K562 (cell line): ENCODE results near the gene TARS2. TPM values are rescaled to one million over a fixed set of nuclear protein-coding genes. Genes with fewer than 3 reads are reported as not detected.
A peak's percentile ranks its signal among the peaks of the same experiment; 100 is the strongest.

Experiments
- CBX5 ChIP-seq: IDR thresholded peaks from 2 replicates; pipeline ENCODE4 v1.6.1; 2014; ENCODE audit warnings: low read depth, borderline replicate concordance
- CXXC5 ChIP-seq: fragments of 250-450 bp; sonication (Bioruptor Pico); IDR thresholded peaks from 2 replicates; pipeline ENCODE4 v1.8.0; 2022; ENCODE audit warnings: inconsistent platforms, mild to moderate bottlenecking, moderate library complexity
- HMGN3 ChIP-seq: IDR thresholded peaks from 2 replicates; pipeline ENCODE4 v1.6.1; 2011; ENCODE audit warnings: borderline replicate concordance, low read depth, mild to moderate bottlenecking, mixed read lengths, low read length; ENCODE audit not compliant: insufficient read length; ENCODE audit errors: extremely low read depth
- HNRNPK ChIP-seq: fragments of 200-400 bp; formaldehyde crosslinking; IDR thresholded peaks from one replicate; pipeline ENCODE4 v1.6.1; 2018; ENCODE audit warnings: mild to moderate bottlenecking, low read depth, low read length; ENCODE audit not compliant: poor library complexity, severe bottlenecking
- JUN ChIP-seq, 2 experiments: sonication (generic) in 1 of 2; formaldehyde crosslinking in 1 of 2; IDR thresholded peaks; 2 replicates each; pipeline versions ENCODE4 v1.6.1 to v1.8.0; 2012 to 2022; ENCODE audit warnings: borderline replicate concordance in 2 of 2, mild to moderate bottlenecking in 2 of 2, improper control_type of control experiment in 1 of 2, low read depth in 1 of 2, low read length in 1 of 2, missing genetic modification reagents in 1 of 2
- PHF21A ChIP-seq: fragments of 450-650 bp; IDR thresholded peaks from 2 replicates; pipeline ENCODE4 v1.6.1; 2017; ENCODE audit warnings: low read depth, borderline replicate concordance
- PHF8 ChIP-seq: fragments of 200-600 bp; sonication (generic); IDR thresholded peaks from 2 replicates; pipeline ENCODE4 v1.6.1; 2012; ENCODE audit warnings: mixed run types, mild to moderate bottlenecking, inconsistent platforms, low read length, moderate library complexity, borderline replicate concordance
- PRMT5 ChIP-seq: sonication (generic); formaldehyde crosslinking; IDR thresholded peaks from 2 replicates; pipeline ENCODE4 v1.5.0; 2020; ENCODE audit warnings: missing genetic modification reagents
- PTTG1 ChIP-seq: fragments of 450-650 bp; IDR thresholded peaks from 2 replicates; pipeline ENCODE4 v1.6.1; 2016; ENCODE audit warnings: low read depth, mild to moderate bottlenecking, missing genetic modification characterization, missing compliant biosample characterization
- SUPT5H ChIP-seq: fragments of 450-650 bp; IDR thresholded peaks from 2 replicates; pipeline ENCODE4 v1.6.1; 2016
- TCF7L2 ChIP-seq: fragments of 150-350 bp; IDR thresholded peaks from 2 replicates; pipeline ENCODE4 v1.6.1; 2016; ENCODE audit warnings: low read depth, mild to moderate bottlenecking, low read length, moderate library complexity
- ZFP1 ChIP-seq: fragments of 450-650 bp; formaldehyde crosslinking; IDR thresholded peaks from 2 replicates; pipeline ENCODE4 v1.4.0; 2020; ENCODE audit warnings: mild to moderate bottlenecking, mixed read lengths
- ZFPM2 ChIP-seq: fragments of 250-450 bp; sonication (Bioruptor Pico); IDR thresholded peaks from 2 replicates; pipeline ENCODE4 v1.5.1; 2022; ENCODE audit warnings: mild to moderate bottlenecking
- ZNF124 ChIP-seq: sonication (generic); formaldehyde crosslinking; IDR thresholded peaks from 2 replicates; pipeline ENCODE4 v1.8.1; 2022; ENCODE audit warnings: missing genetic modification reagents
- polyA plus RNA-seq, 8 experiments: library from polyadenylated mRNA; depleted of rRNA in 4 of 8; stranded (reverse) in 5 of 8; unstranded in 3 of 8; fragments of >200 nt; fragmentation: Nextera tagmentation in 2 of 8; fragmentation: Illumina TruSeq in 1 of 8; extraction: Ambion mirVana in 2 of 8; extraction: Trizol in 1 of 8; gene quantifications; 2 replicates each; pipeline versions ENCODE4 v1.2.1 to v1.2.3, GENCODE V29; 2011 to 2014; ENCODE audit warnings: inconsistent platforms in 1 of 8, missing spikeins in 1 of 8
- total RNA-seq, 7 experiments: library from RNA; depleted of rRNA in 6 of 7; stranded (reverse); fragments of >200 nt in 6 of 7; fragmentation: Illumina TruSeq in 2 of 7; extraction: Trizol in 2 of 7; gene quantifications; 2 replicates each; pipeline versions ENCODE4 v1.2.1 to v1.2.3, GENCODE V29; 2011 to 2021; ENCODE audit warnings: low replicate concordance in 1 of 7
- TF ChIP-seq, protein P1 (sequence below): fragments of 450-650 bp; IDR thresholded peaks from 2 replicates; pipeline ENCODE4 v1.6.1; 2017; ENCODE audit warnings: antibody characterized with exemption
- TF ChIP-seq, protein P2 (sequence below), 2 experiments: IDR thresholded peaks in 1 of 2; conservative IDR thresholded peaks in 1 of 2; 2 replicates each; pipeline ENCODE4 v1.6.1; 2016; ENCODE audit warnings: low read depth in 2 of 2, mild to moderate bottlenecking in 1 of 2, missing compliant biosample characterization in 1 of 2, missing genetic modification characterization in 1 of 2, moderate library complexity in 1 of 2
- TF ChIP-seq, protein P3 (sequence below): fragments of 250-450 bp; sonication (Bioruptor Pico); IDR thresholded peaks from 2 replicates; pipeline ENCODE4 v1.4.0; 2020; ENCODE audit warnings: mild to moderate bottlenecking, moderate library complexity, borderline replicate concordance
- TF ChIP-seq, protein P4 (sequence below): fragments of 450-650 bp; IDR thresholded peaks from 2 replicates; pipeline ENCODE4 v1.6.1; 2016

The TARS2 gene
- total and polyA plus RNA-seq, 9 of the 15 experiments (the other 6 are each of a cell fraction or from before 2014, with no cell fraction given), result 17.0 to 64.2 (median 39.4) TPM

DNA sequence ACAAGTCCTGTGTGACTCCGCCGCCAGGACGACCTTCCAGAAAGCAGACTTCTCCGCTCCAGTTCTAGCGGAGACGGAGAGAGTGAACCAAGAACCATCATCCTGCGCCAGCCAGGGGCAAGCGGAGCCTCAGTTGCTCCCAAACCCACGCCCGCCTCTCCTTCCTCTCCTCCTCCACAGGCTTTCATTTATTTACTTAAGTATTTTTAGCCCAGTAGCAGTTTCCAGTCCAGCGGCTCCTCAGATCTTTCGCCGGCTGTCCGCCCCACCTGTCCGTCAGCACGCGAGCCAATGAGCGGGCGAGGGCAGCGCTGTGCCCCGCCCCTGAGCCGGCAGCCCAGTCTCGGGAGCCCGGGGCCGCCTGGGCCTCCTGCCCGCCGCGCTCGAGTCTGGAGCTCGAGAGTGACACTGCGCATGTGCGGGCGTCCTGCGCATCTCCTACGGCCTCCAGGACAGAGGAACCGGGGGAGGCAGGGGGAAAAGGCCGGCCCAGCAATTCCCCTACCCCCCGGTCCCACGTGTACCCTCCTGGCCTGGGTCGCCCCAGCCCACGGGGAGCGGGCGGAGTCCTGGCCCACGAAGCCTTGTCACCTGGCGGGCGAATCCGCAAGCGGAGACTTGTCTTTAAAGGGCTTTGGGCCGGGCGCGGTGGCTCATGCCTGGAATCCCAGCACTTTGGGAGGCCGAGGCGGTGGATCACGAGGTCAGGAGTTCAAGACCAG, 28.3 kb downstream of the TARS2 start, which contains the start of gene FALEC (continued):
- TF ChIP-seq, protein P1, sequence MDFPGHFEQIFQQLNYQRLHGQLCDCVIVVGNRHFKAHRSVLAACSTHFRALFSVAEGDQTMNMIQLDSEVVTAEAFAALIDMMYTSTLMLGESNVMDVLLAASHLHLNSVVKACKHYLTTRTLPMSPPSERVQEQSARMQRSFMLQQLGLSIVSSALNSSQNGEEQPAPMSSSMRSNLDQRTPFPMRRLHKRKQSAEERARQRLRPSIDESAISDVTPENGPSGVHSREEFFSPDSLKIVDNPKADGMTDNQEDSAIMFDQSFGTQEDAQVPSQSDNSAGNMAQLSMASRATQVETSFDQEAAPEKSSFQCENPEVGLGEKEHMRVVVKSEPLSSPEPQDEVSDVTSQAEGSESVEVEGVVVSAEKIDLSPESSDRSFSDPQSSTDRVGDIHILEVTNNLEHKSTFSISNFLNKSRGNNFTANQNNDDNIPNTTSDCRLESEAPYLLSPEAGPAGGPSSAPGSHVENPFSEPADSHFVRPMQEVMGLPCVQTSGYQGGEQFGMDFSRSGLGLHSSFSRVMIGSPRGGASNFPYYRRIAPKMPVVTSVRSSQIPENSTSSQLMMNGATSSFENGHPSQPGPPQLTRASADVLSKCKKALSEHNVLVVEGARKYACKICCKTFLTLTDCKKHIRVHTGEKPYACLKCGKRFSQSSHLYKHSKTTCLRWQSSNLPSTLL, result no peak
- no peak for TF ChIP-seq ZFPM2
- no peak for TF ChIP-seq ZFP1 (CRISPR knock-in tag)
- TF ChIP-seq PHF8, result peak; percentile 60; the same call in 1 of the 2 replicates
- TF ChIP-seq, protein P2, sequence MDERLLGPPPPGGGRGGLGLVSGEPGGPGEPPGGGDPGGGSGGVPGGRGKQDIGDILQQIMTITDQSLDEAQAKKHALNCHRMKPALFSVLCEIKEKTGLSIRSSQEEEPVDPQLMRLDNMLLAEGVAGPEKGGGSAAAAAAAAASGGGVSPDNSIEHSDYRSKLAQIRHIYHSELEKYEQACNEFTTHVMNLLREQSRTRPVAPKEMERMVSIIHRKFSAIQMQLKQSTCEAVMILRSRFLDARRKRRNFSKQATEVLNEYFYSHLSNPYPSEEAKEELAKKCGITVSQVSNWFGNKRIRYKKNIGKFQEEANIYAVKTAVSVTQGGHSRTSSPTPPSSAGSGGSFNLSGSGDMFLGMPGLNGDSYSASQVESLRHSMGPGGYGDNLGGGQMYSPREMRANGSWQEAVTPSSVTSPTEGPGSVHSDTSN (CRISPR knock-in tag; IDR thresholded peaks at IDR 0.05; ENCODE audit: low read depth), result peak; percentile 68
- TF ChIP-seq, protein P2 (tag; conservative IDR thresholded peaks at IDR 0.05; ENCODE audit: low read depth), result peak; percentile 87
- no peak for TF ChIP-seq JUN (IDR thresholded peaks at IDR 0.05; ENCODE audit: borderline replicate concordance, low read depth, low read length)
- TF ChIP-seq JUN (CRISPR knock-in tag; IDR thresholded peaks at IDR 0.05; ENCODE audit: borderline replicate concordance), result no peak; the same call in 1 of the 2 replicates
- TF ChIP-seq ZNF124 (CRISPR knock-in tag), result no peak
- TF ChIP-seq SUPT5H, result peak; percentile 56
- TF ChIP-seq PTTG1 (tag), result no peak
- TF ChIP-seq, protein P3, sequence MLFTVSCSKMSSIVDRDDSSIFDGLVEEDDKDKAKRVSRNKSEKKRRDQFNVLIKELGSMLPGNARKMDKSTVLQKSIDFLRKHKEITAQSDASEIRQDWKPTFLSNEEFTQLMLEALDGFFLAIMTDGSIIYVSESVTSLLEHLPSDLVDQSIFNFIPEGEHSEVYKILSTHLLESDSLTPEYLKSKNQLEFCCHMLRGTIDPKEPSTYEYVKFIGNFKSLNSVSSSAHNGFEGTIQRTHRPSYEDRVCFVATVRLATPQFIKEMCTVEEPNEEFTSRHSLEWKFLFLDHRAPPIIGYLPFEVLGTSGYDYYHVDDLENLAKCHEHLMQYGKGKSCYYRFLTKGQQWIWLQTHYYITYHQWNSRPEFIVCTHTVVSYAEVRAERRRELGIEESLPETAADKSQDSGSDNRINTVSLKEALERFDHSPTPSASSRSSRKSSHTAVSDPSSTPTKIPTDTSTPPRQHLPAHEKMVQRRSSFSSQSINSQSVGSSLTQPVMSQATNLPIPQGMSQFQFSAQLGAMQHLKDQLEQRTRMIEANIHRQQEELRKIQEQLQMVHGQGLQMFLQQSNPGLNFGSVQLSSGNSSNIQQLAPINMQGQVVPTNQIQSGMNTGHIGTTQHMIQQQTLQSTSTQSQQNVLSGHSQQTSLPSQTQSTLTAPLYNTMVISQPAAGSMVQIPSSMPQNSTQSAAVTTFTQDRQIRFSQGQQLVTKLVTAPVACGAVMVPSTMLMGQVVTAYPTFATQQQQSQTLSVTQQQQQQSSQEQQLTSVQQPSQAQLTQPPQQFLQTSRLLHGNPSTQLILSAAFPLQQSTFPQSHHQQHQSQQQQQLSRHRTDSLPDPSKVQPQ (CRISPR knock-in tag), result no peak
- TF ChIP-seq PHF21A, result 0 out of 2 replicates have a peak, but pooled peaks have one; percentile 67
- TF ChIP-seq HNRNPK, result no peak
- no peak for TF ChIP-seq PRMT5 (CRISPR knock-in tag)
- no peak for TF ChIP-seq CBX5
- peak; percentile 71 for TF ChIP-seq CXXC5 (CRISPR knock-in tag)
- TF ChIP-seq, protein P4, sequence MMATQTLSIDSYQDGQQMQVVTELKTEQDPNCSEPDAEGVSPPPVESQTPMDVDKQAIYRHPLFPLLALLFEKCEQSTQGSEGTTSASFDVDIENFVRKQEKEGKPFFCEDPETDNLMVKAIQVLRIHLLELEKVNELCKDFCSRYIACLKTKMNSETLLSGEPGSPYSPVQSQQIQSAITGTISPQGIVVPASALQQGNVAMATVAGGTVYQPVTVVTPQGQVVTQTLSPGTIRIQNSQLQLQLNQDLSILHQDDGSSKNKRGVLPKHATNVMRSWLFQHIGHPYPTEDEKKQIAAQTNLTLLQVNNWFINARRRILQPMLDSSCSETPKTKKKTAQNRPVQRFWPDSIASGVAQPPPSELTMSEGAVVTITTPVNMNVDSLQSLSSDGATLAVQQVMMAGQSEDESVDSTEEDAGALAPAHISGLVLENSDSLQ, result peak; percentile 99
- peak; percentile 84 for TF ChIP-seq TCF7L2
- peak; percentile 59 for TF ChIP-seq HMGN3
